ENCODE data around the gene PTGES3. TPM values are rescaled to one million over a fixed set of nuclear protein-coding genes. Genes with fewer than 3 reads are reported as not detected.

The PTGES3 gene
- total RNA-seq, 2 donors from 2014 or later, result 242 to 303 TPM

DNA sequence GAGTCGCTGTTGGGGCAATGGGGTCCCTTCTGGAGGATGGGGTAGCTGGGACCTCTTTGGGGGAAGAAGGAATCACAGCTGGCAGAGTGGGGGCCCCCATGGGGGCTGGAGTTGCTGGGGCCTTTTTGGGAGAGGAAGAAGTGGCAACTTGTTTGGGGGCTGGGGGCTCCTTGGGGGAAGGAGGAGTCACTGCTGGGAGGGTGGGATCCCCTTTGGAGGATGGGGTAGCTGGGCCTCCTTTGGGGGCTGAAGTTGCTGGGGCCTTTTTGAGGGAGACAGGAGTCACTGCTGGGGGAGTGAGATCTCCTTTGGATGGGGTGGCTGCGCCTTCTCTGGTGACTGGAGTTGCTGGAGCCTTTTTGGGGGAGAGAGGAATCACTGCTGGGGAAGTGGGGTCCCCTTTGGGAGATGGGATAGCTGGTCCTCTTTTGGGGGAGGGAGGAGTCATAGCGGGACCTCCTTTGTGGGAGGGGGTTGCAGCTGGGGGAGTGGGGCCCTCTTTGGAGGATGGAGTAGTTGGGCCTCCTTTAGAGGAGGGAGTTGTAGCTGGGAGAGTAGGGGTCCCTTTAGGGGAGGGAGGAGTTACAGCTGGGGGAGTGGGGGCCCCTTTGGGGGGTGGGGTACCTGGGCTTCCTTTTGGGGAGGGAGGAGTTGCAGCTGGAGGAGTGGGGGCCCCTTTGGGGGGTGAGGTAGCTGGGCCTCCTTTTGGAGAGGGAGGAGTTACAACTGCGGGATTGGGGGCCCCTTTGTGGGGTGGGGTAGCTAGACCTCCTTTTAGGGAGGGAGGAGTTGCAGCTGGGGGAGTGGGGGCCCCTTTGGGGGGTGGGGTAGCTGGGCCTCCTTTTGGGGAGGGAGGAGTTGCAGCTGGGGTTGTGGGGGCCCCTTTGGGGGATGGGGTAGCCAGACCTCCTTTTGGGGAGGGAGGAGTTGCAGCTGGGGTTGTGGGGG is 29.1 kb upstream of the PTGES3 start:
- Histone ChIP-seq H3K4me3 (no peak overlapping the region), H3K27ac (no peak overlapping the region), H3K27me3 (no peaks in the 10 kb centered on the region), H3K4me1 (peaks cover 10% of the 10 kb centered on the region), H3K9me3 (no peaks in the 10 kb centered on the region), H3K36me3 (peaks cover 20% of the 10 kb centered on the region), H3K9ac (ENCODE audit: low read depth in 2 of 2, low read length in 2 of 2) (no peak overlapping the region)
- intact Hi-C loops (cut with DNase I), result no loop called here
- DNase-seq, result no peak
- TF ChIP-seq, protein P1, sequence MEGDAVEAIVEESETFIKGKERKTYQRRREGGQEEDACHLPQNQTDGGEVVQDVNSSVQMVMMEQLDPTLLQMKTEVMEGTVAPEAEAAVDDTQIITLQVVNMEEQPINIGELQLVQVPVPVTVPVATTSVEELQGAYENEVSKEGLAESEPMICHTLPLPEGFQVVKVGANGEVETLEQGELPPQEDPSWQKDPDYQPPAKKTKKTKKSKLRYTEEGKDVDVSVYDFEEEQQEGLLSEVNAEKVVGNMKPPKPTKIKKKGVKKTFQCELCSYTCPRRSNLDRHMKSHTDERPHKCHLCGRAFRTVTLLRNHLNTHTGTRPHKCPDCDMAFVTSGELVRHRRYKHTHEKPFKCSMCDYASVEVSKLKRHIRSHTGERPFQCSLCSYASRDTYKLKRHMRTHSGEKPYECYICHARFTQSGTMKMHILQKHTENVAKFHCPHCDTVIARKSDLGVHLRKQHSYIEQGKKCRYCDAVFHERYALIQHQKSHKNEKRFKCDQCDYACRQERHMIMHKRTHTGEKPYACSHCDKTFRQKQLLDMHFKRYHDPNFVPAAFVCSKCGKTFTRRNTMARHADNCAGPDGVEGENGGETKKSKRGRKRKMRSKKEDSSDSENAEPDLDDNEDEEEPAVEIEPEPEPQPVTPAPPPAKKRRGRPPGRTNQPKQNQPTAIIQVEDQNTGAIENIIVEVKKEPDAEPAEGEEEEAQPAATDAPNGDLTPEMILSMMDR (IDR thresholded peaks at IDR 0.05), result no peak

GRCh38 chr12:56716458-56716857 is 28.4 kb upstream of the PTGES3 start:
- Histone ChIP-seq H3K27me3 (no peaks in the 10 kb centered on the region), H3K4me3 (no peak overlapping the region), H3K9ac (ENCODE audit: low read depth in 2 of 2, low read length in 2 of 2) (no peak overlapping the region), H3K9me3 (no peaks in the 10 kb centered on the region), H3K36me3 (peaks cover 20% of the 10 kb centered on the region), H3K4me1 (peaks cover 3% of the 10 kb centered on the region), H3K27ac (no peak overlapping the region)
- intact Hi-C loops (cut with DNase I), result no loop called here
- TF ChIP-seq, protein P1 (IDR thresholded peaks at IDR 0.05), result no peak
- DNase-seq, result no peak

DNA sequence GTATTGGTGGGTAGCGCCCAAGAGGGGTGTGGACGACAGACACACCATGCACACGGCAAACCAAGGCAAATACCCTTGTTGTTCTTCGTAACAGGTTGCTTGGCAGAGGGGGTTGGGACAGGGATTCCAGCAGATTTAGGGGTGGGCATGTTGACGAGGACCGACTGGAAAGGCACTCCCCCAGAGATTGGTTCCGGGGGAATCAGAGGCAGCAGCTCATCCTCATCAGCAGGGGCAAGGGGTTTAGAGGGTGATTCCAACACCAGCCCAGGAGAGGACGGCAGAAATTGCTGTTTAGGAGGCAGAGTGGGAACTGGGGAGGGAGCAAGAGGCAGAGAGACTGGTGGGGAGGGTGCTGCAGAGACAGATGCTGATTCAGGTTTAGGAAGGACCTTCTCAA is 27.7 kb upstream of the PTGES3 start:
- H3K36me3 ChIP-seq, result peaks cover 20% of the 10 kb centered on the region
- H3K9ac ChIP-seq (ENCODE audit: low read depth in 2 of 2, low read length in 2 of 2), result no peak overlapping the region
- DNase-seq, result no peak
- H3K4me1 ChIP-seq, result no peaks in the 10 kb centered on the region
- intact Hi-C loops (cut with DNase I), result no loop called here
- H3K9me3 ChIP-seq, result no peaks in the 10 kb centered on the region
- TF ChIP-seq, protein P1 (IDR thresholded peaks at IDR 0.05), result no peak
- H3K4me3 ChIP-seq, result no peak overlapping the region
- H3K27me3 ChIP-seq, result no peaks in the 10 kb centered on the region
- no peak overlapping the region for H3K27ac ChIP-seq

GRCh38 chr12:56714431-56714929 is 26.4 kb upstream of the PTGES3 start:
- intact Hi-C loops (cut with DNase I), result no loop called here
- Histone ChIP-seq H3K9ac (ENCODE audit: low read depth in 2 of 2, low read length in 2 of 2) (no peak overlapping the region), H3K27ac (no peak overlapping the region), H3K4me3 (no peak overlapping the region), H3K4me1 (no peaks in the 10 kb centered on the region), H3K9me3 (no peaks in the 10 kb centered on the region), H3K27me3 (no peaks in the 10 kb centered on the region), H3K36me3 (peaks cover 15% of the 10 kb centered on the region)
- no peak for DNase-seq
- TF ChIP-seq, protein P1 (IDR thresholded peaks at IDR 0.05), result no peak

DNA sequence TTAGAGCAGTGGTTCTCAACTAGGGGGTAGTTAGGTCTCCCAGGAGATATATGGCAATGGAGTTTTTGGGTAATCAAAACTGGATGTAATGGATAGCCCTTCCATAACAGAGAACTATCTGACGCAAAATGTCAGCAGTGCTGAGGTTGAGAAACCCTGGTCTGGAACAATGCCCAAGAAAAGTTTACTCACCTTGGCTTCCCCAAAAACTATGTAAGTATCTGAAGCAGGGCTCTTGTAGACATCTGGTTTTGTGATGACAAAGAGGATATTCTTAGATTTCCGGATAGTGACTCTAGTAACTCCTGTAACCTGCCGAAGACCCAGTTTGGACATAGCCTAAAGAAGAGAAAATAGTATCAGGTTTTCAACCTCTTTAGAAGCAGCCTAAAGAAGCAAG is 25.3 kb upstream of the PTGES3 start:
- Histone ChIP-seq H3K27me3 (no peaks in the 10 kb centered on the region), H3K27ac (no peak overlapping the region), H3K36me3 (peaks cover 15% of the 10 kb centered on the region), H3K4me3 (no peak overlapping the region), H3K4me1 (no peaks in the 10 kb centered on the region), H3K9ac (ENCODE audit: low read depth in 2 of 2, low read length in 2 of 2) (no peak overlapping the region), H3K9me3 (no peaks in the 10 kb centered on the region)
- DNase-seq, result no peak
- intact Hi-C loops (cut with DNase I), result no loop called here
- TF ChIP-seq, protein P1 (IDR thresholded peaks at IDR 0.05), result no peak
